Activated T-helper 2 cell treated with anti-CD3 and anti-CD28 coated beads, Interferon-gamma antibody, Interleukin-2, Interleukin-4, amounts not matched to agents 10 μg/mL and 5 μg/mL and 100 μg/mL, durations not matched to agents 14 hours and 24 hours and 36 hours (primary cell): ENCODE data around the gene C19orf38. TPM values are rescaled to one million over a fixed set of nuclear protein-coding genes. Genes with fewer than 3 reads are reported as not detected.

ENCODE experiments used
- DNase-seq: peaks from one replicate; pipeline ENCODE4 v3.0.0; 2021; ENCODE audit warnings: low spot score
- H3K27ac Mint-ChIP-seq: one replicate; pipeline ENCODE4 v1.8.0; 2021; ENCODE audit warnings: mixed read lengths
- H3K27me3 Mint-ChIP-seq: one replicate; pipeline ENCODE4 v1.8.0; 2021; ENCODE audit warnings: low read depth, mixed read lengths
- H3K36me3 Mint-ChIP-seq: one replicate; pipeline ENCODE4 v1.8.0; 2021; ENCODE audit warnings: low read depth, mixed read lengths
- H3K4me1 Mint-ChIP-seq: one replicate; pipeline ENCODE4 v1.8.0; 2021; ENCODE audit warnings: low read depth, mixed read lengths
- H3K4me3 Mint-ChIP-seq: one replicate; pipeline ENCODE4 v1.8.0; 2021; ENCODE audit warnings: low read depth, mild to moderate bottlenecking, moderate library complexity, mixed read lengths
- H3K9me3 Mint-ChIP-seq: one replicate; pipeline ENCODE4 v1.8.0; 2021; ENCODE audit warnings: mixed read lengths
- intact Hi-C: fragments of 100-400 bp; cut with micrococcal nuclease; formaldehyde crosslinking; loops from one replicate; pipeline ENCODE4 v1.15.1; 2023
- total RNA-seq: library from RNA; stranded (reverse); gene quantifications from 2 replicates; pipeline ENCODE4 v1.2.3, GENCODE V29; 2022

Gene C19orf38
- total RNA-seq, 1 donor from 2014 or later: 4.3 TPM

DNA sequence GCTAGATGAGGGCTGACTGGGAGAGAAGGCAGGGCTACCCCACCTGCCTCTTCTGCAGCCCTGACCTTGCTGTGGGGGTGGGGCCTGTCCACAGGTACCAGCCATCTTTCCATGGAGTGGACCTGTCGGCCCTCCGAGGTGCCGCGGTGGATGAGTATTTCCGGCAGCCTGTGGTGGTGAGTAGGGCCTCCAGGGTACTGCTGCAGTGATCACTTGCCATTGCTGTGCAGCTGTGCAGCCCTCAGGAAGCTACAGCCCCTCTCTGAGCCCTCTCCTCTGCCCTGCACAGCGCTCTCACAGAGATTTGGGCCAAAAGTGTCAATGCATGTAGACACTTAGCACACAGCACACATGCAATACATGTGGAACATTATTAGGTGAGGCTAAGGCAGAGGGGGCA is 68.4 kb downstream of the C19orf38 start:
- H3K36me3 Mint-ChIP-seq: peaks cover 24% of the 10 kb centered on the region
- H3K9me3 Mint-ChIP-seq: no peaks in the 10 kb centered on the region
- no peak overlapping the region for H3K27ac Mint-ChIP-seq
- H3K27me3 Mint-ChIP-seq: no peaks in the 10 kb centered on the region
- no peaks in the 10 kb centered on the region for H3K4me1 Mint-ChIP-seq
- intact Hi-C loops: no loop called here
- DNase-seq: no peak
- H3K4me3 Mint-ChIP-seq: no peak overlapping the region

DNA sequence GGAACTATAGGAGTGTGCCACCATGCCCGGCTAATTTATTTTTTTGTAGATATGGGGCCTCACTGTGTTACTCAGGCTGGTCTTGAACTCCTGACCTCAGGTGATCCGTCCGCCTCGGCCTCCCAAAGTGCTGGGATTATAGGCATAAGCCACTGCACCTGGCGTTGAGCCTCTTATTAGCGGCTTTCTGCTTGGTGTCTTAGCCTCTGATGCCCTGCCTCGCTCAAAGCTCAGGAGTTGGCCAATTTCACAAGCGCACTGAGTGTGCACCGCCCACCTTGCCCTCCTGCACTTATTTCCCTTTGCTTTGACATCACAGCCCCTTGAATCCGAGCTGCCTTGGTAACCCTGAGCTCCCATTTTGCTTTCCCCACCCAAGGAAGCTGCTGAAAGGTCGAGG is 70.1 kb downstream of the C19orf38 start:
- H3K36me3 Mint-ChIP-seq: peaks cover 23% of the 10 kb centered on the region
- H3K4me3 Mint-ChIP-seq: no peak overlapping the region
- DNase-seq: no peak
- no peaks in the 10 kb centered on the region for H3K9me3 Mint-ChIP-seq
- intact Hi-C loops: no loop called here
- H3K4me1 Mint-ChIP-seq: no peaks in the 10 kb centered on the region
- no peak overlapping the region for H3K27ac Mint-ChIP-seq
- no peaks in the 10 kb centered on the region for H3K27me3 Mint-ChIP-seq

Other genes starting within 250 kb of the C19orf38 start
- gene SLC44A2, start 222.9 kb upstream of the C19orf38 start, total RNA-seq: 83.0 and 87.4 TPM in 2 replicates
- 509 and 523 TPM in 2 replicates for gene ILF3, start 194.1 kb upstream of the C19orf38 start, total RNA-seq
- gene QTRT1, start 147.0 kb upstream of the C19orf38 start, total RNA-seq: 67.2 and 75.0 TPM in 2 replicates
- 185 and 198 TPM in 2 replicates for gene DNM2, start 130.3 kb upstream of the C19orf38 start, total RNA-seq
- gene TMED1, start 12.2 kb upstream of the C19orf38 start, total RNA-seq: 16.7 and 17.9 TPM in 2 replicates
- 87.5 and 89.3 TPM in 2 replicates for gene CARM1, start 23.1 kb downstream of the C19orf38 start, total RNA-seq
- gene YIPF2, start 80.2 kb downstream of the C19orf38 start, total RNA-seq: 25.0 and 25.9 TPM in 2 replicates
- 18.8 and 19.0 TPM in 2 replicates for gene TIMM29, start 80.4 kb downstream of the C19orf38 start, total RNA-seq
- gene SMARCA4, start 112.6 kb downstream of the C19orf38 start, total RNA-seq: 149 and 158 TPM in 2 replicates
- gene LDLR, start 241.0 kb downstream of the C19orf38 start, total RNA-seq: 138 and 140 TPM in 2 replicates